Measurements from ENCODE around the gene BCL10.

DNA sequence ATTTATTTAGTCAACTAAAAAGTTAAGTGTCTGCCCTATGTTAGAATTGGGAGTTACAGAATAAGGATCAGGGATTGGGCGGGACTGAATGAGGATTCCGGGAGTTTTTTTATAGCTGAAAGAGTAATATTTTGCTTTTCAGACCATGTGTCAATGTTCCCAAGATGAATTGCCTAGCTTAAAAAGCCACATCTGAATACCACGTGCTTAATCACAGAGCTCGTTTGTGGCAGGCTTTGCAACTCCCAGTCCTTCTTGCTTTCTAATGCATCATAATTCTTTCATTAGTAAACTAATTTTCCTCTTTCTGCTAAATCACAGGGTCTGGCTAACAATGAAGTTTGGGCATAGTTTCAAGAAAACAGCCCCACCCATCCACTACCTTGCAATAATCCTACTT lies 4.2 kb upstream of the BCL10 start:
- TF ChIP-seq CHD1 (IDR thresholded peaks at IDR 0.05; ENCODE audit: low read depth, low read length): no peak
- no peak for TF ChIP-seq CTCF (IDR thresholded peaks at IDR 0.05; ENCODE audit: control extremely low read depth in 1 of 3, insufficient read depth in 1 of 3, low read depth in 1 of 3, low read length in 3 of 3)
- no peak for TF ChIP-seq MAFK (IDR thresholded peaks at IDR 0.05; ENCODE audit: low read depth, low read length)
- no peak for TF ChIP-seq POLR2A (IDR thresholded peaks at IDR 0.05; ENCODE audit: control extremely low read depth in 1 of 2, low read depth in 2 of 2, low read length in 2 of 2)
- TF ChIP-seq GTF2F1 (IDR thresholded peaks at IDR 0.05; ENCODE audit: borderline replicate concordance, low read depth, low read length): no peak
- TF ChIP-seq KDM4A (IDR thresholded peaks at IDR 0.05; ENCODE audit: low read depth, low read length, severe bottlenecking): no peak

Measured in H1 (cell line).